ENCODE measurements around the gene NR3C2. TPM values are rescaled to one million over a fixed set of nuclear protein-coding genes. Genes with fewer than 3 reads are reported as not detected.

NR3C2 gene
- polyA plus RNA-seq, 1 experiment, result 0.14 TPM

DNA sequence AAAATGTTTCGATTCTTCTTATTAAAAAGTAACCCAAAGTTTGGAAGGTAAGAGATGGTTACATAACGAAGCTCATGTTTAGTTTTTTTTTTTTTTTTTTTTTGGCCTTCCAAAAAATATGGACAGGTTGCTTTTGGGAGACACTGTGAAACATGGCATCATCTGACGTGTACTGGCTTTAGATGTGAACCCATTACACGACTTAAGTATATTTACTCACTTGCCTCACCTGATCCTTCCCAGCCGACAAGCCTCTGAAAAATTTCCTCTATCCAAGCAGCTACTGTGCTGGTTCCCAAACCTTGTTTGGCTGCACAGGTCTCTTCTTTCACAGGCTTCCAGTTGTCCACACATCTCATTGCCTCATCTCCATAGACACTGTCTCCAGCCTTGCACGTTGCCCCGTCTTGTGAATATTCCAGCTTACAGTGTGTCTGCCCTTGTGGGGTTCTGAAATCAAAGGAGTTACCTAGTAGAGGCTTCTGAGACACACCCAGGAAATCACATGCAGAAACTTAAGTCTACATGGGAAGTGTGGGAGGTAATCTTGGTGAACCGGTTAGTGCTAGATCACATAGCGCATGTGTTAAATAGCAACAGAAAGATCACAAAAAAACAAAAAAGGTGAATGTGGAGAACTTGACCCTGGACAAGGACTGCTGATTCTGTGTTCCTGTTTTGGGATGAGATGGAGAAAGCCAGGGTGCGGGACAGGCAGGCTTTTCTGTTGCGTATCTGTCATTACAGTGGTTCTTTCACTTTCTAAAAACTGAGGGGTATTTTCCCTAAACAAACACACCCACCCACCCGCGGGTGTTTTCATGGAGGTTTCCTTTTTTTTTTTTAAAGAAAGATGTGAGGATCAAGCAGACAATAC lies 381.7 kb downstream of the NR3C2 start:
- H3K27ac ChIP-seq (ENCODE audit: low read depth, low read length), result no peak overlapping the region
- ChIA-PET POLR2A (interaction anchor here (0.7 kb wide), 1 partner anchor 54 kb away, joined by 4 read pairs; no protein-coding TSS in a partner anchor), CTCF (interaction anchor here (0.6 to 1.9 kb wide), 2 partner anchors 16 to 34 kb away, joined by 5 to 6 read pairs; no protein-coding TSS in a partner anchor)
- DNase-seq (ENCODE audit: low read depth, low spot score), result no peak
- no peak overlapping the region for H3K4me3 ChIP-seq (ENCODE audit: low read depth, low read length)
- H3K9me3 ChIP-seq (ENCODE audit: control insufficient read depth, insufficient read depth, low read length), result no peaks in the 10 kb centered on the region
- TF ChIP-seq, protein P1, sequence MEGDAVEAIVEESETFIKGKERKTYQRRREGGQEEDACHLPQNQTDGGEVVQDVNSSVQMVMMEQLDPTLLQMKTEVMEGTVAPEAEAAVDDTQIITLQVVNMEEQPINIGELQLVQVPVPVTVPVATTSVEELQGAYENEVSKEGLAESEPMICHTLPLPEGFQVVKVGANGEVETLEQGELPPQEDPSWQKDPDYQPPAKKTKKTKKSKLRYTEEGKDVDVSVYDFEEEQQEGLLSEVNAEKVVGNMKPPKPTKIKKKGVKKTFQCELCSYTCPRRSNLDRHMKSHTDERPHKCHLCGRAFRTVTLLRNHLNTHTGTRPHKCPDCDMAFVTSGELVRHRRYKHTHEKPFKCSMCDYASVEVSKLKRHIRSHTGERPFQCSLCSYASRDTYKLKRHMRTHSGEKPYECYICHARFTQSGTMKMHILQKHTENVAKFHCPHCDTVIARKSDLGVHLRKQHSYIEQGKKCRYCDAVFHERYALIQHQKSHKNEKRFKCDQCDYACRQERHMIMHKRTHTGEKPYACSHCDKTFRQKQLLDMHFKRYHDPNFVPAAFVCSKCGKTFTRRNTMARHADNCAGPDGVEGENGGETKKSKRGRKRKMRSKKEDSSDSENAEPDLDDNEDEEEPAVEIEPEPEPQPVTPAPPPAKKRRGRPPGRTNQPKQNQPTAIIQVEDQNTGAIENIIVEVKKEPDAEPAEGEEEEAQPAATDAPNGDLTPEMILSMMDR (IDR thresholded peaks at IDR 0.05; ENCODE audit: low read depth, low read length), result no peak
- no peaks in the 10 kb centered on the region for H3K27me3 ChIP-seq (ENCODE audit: control insufficient read depth, insufficient read depth, low read length)

DNA sequence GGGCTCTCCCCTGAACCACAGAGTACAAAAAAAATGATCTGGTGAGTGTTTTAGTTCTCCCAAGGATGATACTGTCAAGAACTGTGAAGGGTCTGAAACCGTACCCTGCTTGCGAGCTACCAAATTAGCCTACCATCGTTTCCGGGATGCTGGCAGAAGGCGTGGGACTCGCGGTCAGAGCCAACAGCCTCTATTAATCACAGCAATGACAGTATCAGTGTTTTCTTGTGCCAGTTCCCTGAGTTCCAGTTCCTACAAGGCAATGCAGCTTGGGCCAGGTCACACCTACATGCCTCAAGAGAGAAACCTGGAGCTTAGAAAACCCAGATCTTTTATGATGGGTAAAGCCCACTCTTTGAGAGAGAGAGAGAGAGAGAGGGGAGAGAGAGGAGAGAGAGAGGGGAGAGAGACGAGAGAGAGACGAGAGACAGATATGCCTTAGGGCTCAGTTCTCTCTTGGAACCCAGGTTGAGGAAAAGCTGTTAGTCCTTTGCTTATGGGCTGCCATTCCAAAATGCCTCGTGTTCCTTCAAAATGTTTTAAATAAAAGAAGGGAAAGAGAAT lies 382.5 kb downstream of the NR3C2 start:
- no peak for DNase-seq (ENCODE audit: low read depth, low spot score)
- Histone ChIP-seq H3K27me3 (ENCODE audit: control insufficient read depth, insufficient read depth, low read length) (no peaks in the 10 kb centered on the region), H3K9me3 (ENCODE audit: control insufficient read depth, insufficient read depth, low read length) (no peaks in the 10 kb centered on the region), H3K4me3 (ENCODE audit: low read depth, low read length) (no peak overlapping the region), H3K27ac (ENCODE audit: low read depth, low read length) (no peak overlapping the region)
- TF ChIP-seq, protein P1 (IDR thresholded peaks at IDR 0.05; ENCODE audit: low read depth, low read length), result no peak
- POLR2A ChIA-PET, result interaction anchor here (0.7 kb wide), 1 partner anchor 53 kb away, joined by 4 read pairs; no protein-coding TSS in a partner anchor
- CTCF ChIA-PET, result interaction anchor here (0.6 to 1.9 kb wide), 3 partner anchors 15 to 351 kb away, joined by 3 to 6 read pairs (median 5); no protein-coding TSS in a partner anchor

DNA sequence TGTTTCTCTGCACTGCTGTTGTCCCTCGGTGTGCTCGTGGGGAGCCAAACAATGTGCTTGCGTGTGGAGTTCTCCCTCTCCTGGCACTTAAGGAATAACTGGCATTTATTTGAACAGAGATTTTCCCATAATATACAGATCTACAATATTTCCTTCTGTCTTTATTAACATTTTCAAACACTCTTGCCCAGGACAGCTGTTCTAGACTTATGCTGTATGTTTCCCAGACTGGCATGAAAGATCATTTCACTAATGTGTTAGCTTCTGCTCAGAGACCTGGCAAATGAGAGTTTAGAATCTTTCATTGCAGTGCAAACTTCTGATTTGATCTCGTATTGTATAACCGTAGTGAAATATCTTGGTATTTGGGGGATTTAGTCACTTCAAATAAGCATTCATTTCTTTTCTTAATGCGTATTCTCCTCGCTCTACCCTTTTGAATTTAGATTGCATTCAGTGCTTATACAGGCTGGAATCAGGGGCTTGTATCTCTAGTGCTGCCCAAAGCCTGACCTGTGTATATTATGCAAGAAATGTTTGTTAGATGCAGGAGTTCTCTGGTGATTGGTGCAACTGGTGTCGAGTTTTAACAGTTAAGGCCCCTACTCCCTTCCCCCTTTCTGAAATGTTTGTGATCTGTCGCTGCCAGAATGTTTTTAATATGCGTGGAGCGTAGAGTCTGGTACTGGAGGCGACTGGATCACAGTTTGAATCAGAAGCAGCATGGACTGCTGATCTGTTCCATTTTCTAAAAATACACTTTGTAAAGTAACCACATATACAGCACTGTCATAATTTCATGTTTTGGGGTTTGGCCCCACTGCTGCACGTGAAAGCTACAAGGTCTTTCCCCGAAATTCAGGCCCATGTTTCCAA lies 384.0 kb downstream of the NR3C2 start:
- Histone ChIP-seq H3K9me3 (ENCODE audit: control insufficient read depth, insufficient read depth, low read length) (no peaks in the 10 kb centered on the region), H3K27ac (ENCODE audit: low read depth, low read length) (no peak overlapping the region), H3K27me3 (ENCODE audit: control insufficient read depth, insufficient read depth, low read length) (no peaks in the 10 kb centered on the region), H3K4me3 (ENCODE audit: low read depth, low read length) (no peak overlapping the region)
- TF ChIP-seq, protein P1 (IDR thresholded peaks at IDR 0.05; ENCODE audit: low read depth, low read length), result no peak
- no peak for DNase-seq (ENCODE audit: low read depth, low spot score)
- ChIA-PET CTCF (interaction anchor here (1.1 kb wide), 1 partner anchor 350 kb away, joined by 3 read pairs; no protein-coding TSS in a partner anchor), POLR2A (no interaction called here)

DNA sequence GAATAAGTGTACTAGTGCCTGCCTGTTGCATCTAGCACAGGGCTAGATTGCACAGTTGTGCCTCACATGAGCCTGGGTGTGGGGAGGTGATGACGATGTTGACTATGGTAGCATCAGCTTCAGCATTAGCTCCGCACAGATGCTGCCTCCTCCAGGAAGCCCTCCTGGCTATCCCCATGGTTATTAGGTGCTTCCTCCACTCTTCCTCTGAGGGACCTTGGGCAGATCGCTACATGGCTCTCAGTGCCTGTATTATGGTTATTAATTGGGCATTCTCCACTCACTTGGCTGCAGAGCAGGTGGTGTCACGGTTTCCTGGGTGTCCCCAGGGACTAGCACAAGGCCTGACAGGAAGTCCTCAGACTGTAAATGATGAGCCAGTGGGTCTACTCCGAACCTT lies 384.7 kb downstream of the NR3C2 start:
- no peaks in the 10 kb centered on the region for H3K27me3 ChIP-seq (ENCODE audit: control insufficient read depth, insufficient read depth, low read length)
- TF ChIP-seq, protein P1 (IDR thresholded peaks at IDR 0.05; ENCODE audit: low read depth, low read length), result no peak
- no peak overlapping the region for H3K4me3 ChIP-seq (ENCODE audit: low read depth, low read length)
- H3K27ac ChIP-seq (ENCODE audit: low read depth, low read length), result no peak overlapping the region
- ChIA-PET CTCF (no interaction called here), POLR2A (no interaction called here)
- no peak for DNase-seq (ENCODE audit: low read depth, low spot score)
- H3K9me3 ChIP-seq (ENCODE audit: control insufficient read depth, insufficient read depth, low read length), result no peaks in the 10 kb centered on the region

Data from AG04450 (cell line).